GM12891 (cell line): ENCODE results near the gene PRRT1B.

Experiments
- DNase-seq: peaks from one replicate; pipeline ENCODE4 v3.0.0; 2011; ENCODE audit warnings: low spot score; ENCODE audit not compliant: insufficient read length
- FAIRE-seq: peaks from 2 replicates; lab custom pipeline; 2011; peaks lifted over from hg19 to GRCh38; lab: Jason Lieb, UNC
- PAX5 ChIP-seq: IDR thresholded peaks from 2 replicates; pipeline ENCODE4 v1.6.1; 2011; ENCODE audit warnings: low read length, moderate library complexity, mild to moderate bottlenecking; ENCODE audit not compliant: insufficient read depth, severe bottlenecking
- POLR2A ChIP-seq: IDR thresholded peaks from 2 replicates; pipeline ENCODE4 v1.6.1; 2011; ENCODE audit warnings: low read depth, low read length, control low read depth
- POLR2AphosphoS5 ChIP-seq: IDR thresholded peaks from 2 replicates; pipeline ENCODE4 v1.6.1; 2011; ENCODE audit warnings: low read depth, low read length, control low read depth
- POU2F2 ChIP-seq: IDR thresholded peaks from 2 replicates; pipeline ENCODE4 v1.6.1; 2011; ENCODE audit warnings: low read depth, mild to moderate bottlenecking, control low read depth, low read length, moderate library complexity
- SPI1 ChIP-seq: IDR thresholded peaks from 2 replicates; pipeline ENCODE4 v1.6.1; 2011; ENCODE audit warnings: low read depth, low read length, control low read depth
- TAF1 ChIP-seq: IDR thresholded peaks from 2 replicates; pipeline ENCODE4 v1.6.1; 2011; ENCODE audit warnings: low read depth, low read length, control low read depth

Gene PRRT1B

DNA sequence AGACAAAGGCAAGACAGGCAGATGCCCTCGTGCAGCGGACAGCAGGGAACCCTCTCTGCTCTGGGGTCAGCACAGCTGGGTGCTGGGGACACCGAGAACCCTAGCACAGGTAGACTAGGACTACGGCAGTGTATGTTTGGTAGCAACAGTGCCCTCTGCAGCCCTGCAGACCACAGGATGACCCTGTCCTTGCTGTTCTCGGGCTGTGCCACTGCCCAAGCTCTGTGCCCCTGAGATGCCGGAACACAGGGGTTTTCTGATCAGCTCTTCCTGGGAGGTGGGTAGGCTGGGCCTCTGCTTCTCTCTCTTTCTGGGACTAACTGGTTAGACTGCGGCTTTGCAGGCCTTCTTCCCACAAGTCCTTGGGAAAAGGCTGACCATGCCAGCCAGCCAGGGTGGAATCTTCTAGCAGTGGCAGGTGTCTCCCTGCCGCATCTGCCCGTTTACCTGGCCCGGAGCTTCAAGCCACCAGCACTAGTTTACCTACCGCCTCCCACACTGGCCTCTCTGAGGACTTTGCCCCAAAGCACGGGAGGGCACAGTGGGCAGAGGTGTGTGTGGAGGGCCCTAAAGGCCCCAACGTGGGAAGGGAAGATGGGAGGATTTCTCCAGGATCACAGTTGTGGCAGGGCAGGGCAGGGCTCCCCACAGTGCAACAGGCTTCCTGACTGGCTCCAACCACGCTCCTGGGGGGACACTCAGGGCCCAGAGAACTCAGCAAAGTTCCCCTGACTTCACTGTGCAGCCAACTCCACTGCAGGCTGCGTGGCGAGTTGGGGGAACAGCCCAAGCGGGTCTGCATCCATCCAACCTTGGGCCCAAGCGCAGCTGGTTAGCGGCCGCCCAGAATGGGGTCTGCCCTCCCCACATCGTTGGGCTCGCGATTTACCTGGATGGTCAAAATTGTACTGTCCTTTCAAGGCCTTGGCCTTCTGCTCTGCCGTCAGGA is 15.5 kb upstream of the PRRT1B start:
- no peak for FAIRE-seq
- DNase-seq: no peak
- no peak for TF ChIP-seq SPI1
- TF ChIP-seq POLR2A: no peak
- TF ChIP-seq POLR2AphosphoS5: no peak
- TF ChIP-seq TAF1: no peak
- no peak for TF ChIP-seq POU2F2
- TF ChIP-seq PAX5: no peak

DNA sequence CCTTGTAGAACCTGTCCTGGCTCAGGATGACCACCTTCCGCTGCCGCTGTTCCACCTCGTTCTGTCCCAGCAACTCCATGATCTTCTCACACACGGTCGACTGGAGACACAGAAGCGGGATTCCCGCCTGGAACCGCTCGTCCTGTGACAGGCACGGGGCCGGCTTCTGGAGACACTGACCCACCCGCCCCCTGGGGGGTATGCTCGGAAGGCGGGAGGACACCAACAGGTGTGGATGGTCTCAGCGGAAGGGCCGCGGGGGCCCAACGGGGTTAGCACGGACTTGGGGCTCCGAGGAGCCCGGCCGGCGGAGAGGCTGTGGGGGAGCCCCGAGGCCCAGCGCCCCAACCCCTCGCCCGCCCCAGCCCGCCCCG is 14.8 kb upstream of the PRRT1B start:
- FAIRE-seq (peak; percentile 70), DNase-seq (peak; percentile 64)
- no peak for TF ChIP-seq PAX5
- TF ChIP-seq POLR2A: no peak
- no peak for TF ChIP-seq POLR2AphosphoS5
- no peak for TF ChIP-seq TAF1
- TF ChIP-seq POU2F2: no peak
- no peak for TF ChIP-seq SPI1

DNA sequence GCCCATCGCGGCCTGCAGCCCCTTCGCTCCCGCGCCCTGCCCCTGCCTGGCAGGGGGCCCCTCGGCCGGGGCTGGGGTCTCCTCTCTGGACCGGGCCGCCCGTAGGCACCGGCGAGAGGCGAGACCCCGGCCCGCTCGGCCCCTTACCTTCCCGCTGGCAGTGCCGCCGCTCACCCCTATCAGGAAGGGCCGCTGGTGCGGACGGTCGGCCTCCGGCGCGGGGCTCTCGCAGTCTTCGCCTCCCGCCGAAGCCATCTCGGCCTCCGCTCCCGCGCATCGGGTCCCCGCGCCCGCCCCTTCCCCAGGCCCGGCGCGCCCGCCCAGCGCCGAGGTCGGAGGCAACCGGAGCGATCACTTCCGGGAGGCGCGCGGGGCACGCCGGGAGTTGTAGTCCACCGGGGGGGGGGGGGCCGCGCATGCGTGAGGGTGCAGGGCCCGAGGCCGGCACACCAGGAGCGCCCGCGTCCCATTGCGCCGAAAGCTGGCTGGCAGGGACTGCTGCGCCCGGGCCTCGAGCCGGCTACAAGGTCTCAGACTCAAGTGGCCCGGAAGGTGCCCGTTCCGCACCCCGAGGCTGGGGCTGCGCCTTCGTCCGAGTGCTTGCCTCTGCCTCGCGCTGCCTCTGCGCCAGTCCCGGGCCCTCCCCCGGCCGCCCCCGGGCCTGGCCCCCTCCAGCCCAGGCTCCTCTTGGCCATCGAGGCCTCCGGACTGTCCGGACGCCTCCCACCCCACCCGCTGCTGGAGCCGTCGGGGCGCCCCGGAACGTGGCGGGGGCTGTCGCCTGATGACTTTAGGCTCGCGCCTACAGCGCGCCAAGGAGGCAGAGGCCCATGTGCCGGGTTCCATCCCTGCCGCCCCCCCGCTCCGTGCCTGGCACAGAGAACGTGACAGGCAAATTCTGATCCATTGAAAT is 14.1 kb upstream of the PRRT1B start, which contains the start of gene UCK1:
Gene UCK1, minus strand, starts transcription at position 344 of the 913 bp plus-strand sequence. Its CDS starts 89 bp downstream, at position 255.
- TF ChIP-seq TAF1: no peak
- TF ChIP-seq PAX5: no peak
- TF ChIP-seq SPI1: no peak
- no peak for TF ChIP-seq POU2F2
- no peak for TF ChIP-seq POLR2AphosphoS5
- no peak for TF ChIP-seq POLR2A
- FAIRE-seq (peak; percentile 95), DNase-seq (peak; percentile 100)

DNA sequence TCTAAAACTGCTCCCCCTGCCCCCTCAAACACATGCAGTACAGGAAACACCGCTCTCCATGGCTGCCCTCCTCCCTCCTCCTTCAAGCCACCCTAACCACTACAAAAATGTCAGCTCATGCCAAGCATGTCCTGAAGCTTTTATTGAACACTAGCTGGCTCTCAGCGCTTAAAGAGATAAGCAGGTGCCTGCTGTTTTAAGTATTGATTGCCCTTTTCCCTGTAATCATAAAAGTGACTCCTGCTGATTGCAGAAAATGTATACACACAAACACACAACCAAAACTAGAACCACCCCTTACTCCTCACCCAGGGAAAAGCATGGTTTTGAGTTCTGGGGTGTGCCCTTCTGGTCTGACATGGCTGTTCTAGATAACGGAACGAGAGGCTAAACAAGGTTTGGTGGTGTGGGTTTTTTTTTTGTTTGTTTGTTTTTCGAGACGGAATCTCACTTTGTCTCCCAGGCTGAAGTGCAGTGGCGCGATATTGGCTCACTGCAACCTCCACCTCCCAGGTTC is 10.5 kb upstream of the PRRT1B start:
- DNase-seq (no peak), FAIRE-seq (no peak)
- TF ChIP-seq POLR2AphosphoS5: no peak
- TF ChIP-seq TAF1: no peak
- no peak for TF ChIP-seq PAX5
- TF ChIP-seq POLR2A: no peak
- no peak for TF ChIP-seq POU2F2
- TF ChIP-seq SPI1: no peak

DNA sequence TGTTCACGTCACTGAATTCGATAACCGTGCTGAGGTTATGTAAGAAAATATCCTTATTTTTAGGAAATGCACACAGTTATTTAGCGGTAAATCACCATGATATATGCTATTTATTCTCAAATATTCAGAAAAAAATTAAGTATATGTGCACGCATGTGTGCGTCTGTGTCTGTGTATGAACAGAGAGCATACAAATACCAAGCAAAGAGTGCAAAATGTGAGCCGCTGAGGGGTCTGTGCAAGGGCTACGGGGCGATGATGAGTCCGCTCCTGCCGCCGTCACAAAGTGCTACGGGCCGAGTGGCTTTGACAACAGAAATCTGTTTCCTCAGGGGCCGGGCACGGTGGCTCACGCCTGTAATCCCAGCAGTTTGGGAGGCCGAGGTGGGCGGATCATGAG is 7.4 kb upstream of the PRRT1B start:
- DNase-seq (no peak), FAIRE-seq (no peak)
- TF ChIP-seq POU2F2 (no peak), POLR2AphosphoS5 (no peak), TAF1 (no peak), PAX5 (no peak), POLR2A (no peak), SPI1 (no peak)

DNA sequence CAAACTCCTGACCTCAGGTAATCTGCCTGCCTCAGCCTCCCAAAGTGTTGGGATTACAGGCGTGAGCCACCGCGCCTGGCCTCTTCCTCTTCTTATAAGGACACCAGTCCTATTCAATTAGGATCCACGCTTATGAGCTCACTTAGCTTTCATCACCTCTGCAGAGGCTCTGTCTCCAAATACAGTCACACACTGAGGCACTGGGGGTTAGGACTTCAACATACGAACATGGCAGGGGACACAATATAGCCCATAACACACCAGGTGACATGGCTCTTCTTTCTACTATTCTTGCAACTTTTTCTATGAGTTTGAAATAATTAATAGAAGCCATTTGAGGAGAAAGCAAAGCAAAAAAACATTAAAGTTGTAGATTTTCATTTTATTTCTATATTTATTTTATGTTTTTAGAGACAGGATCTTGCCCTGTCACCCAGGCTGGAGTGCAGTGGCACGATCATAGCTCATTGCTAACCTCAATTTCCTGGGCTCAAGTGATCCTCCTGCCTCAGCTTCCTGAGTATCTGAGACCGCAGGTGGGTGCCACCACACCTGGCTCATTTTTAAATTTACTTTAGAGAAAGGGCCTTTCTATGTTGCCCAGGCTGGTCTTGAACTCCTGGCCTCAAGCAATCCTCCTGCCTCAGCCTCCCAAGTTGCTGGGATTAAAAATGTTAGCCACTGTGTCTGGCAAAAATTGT is 6.0 kb upstream of the PRRT1B start:
- DNase-seq: no peak
- TF ChIP-seq TAF1 (no peak), PAX5 (no peak), POLR2A (no peak), POU2F2 (no peak), SPI1 (no peak), POLR2AphosphoS5 (no peak)
- FAIRE-seq: no peak

DNA sequence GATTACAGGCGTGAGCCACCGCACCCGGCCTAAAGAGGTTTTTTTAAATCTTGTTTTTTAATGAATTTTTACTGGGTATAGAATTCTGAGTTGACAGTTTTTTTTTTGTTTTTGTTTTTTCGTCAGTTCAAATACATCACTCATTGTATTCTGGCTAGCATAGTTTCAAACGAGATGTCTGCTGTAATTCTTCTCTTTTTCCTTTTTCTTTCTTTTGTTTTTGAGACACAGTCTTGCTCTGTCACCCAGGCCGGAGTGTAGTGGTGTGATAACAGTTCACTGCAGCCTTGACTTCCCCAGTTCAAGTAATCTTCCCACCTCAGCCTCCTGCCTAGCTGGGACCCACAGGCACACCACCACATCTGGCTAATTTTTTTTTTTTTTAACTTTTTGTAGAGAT is 2.2 kb upstream of the PRRT1B start:
- no peak for FAIRE-seq
- DNase-seq: no peak
- TF ChIP-seq POLR2A (no peak), PAX5 (no peak), SPI1 (no peak), POU2F2 (no peak), POLR2AphosphoS5 (no peak), TAF1 (no peak)

DNA sequence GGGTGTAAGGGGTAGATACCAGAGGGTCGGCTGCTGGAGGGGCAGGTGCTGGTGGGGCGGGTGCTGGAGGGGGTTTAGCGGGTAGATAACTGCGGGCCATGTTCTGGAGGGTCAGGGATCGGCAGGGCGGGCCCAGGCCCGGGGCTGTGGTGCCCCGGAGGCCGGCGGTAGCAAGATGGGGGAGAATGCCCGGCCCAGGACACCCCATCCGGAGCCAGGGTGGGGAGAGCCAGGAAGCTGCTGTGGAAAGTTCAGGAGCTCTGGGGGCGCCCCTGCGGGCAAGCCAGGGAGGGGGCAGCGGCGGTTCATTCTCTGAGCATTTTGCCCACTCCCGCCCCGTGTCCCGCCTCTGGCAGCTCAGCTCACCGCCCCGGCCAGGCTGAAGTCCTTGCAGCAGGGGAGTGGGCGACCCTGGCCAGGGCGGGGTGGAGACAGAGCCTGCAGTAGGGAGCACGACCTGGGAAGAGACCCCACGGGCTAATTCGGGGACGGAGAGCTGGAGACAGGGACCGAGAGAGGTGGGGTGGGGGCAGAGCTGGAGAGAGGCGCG is 538 bp downstream of the PRRT1B start:
- FAIRE-seq: no peak
- DNase-seq: no peak

More for the DNA sequence above, 538 bp downstream of the PRRT1B start:
- no peak for TF ChIP-seq PAX5
- no peak for TF ChIP-seq TAF1
- TF ChIP-seq POLR2A: no peak
- no peak for TF ChIP-seq SPI1
